IPS-18a (cell line): ENCODE data around the gene PPP1R16B.
"Not testable (repeated sequence)": the region's sequence is repeated elsewhere in the genome, so short reads cannot be mapped to it uniquely, and the experiment has no call there.

Source experiments
- H3K27ac ChIP-seq: one replicate; pipeline ENCODE4 v1.5.1; 2013; ENCODE audit warnings: low read length
- H3K27me3 ChIP-seq: one replicate; pipeline ENCODE4 v1.6.1; 2013; ENCODE audit warnings: mild to moderate bottlenecking, low read length; ENCODE audit not compliant: control insufficient read depth, insufficient read depth
- H3K36me3 ChIP-seq: one replicate; pipeline ENCODE4 v1.6.1; 2013; ENCODE audit warnings: low read depth, low read length; ENCODE audit not compliant: control insufficient read depth
- H3K4me1 ChIP-seq: one replicate; pipeline ENCODE4 v1.6.1; 2013; ENCODE audit warnings: low read depth, low read length; ENCODE audit not compliant: control insufficient read depth
- H3K4me3 ChIP-seq: one replicate; pipeline ENCODE4 v1.5.1; 2013; ENCODE audit warnings: low read length
- H3K9ac ChIP-seq: one replicate; pipeline ENCODE4 v1.6.1; 2013; ENCODE audit warnings: mild to moderate bottlenecking, low read length, moderate library complexity
- H3K9me3 ChIP-seq: one replicate; pipeline ENCODE4 v1.6.1; 2013; ENCODE audit warnings: low read depth, low read length; ENCODE audit not compliant: control insufficient read depth

PPP1R16B gene

DNA sequence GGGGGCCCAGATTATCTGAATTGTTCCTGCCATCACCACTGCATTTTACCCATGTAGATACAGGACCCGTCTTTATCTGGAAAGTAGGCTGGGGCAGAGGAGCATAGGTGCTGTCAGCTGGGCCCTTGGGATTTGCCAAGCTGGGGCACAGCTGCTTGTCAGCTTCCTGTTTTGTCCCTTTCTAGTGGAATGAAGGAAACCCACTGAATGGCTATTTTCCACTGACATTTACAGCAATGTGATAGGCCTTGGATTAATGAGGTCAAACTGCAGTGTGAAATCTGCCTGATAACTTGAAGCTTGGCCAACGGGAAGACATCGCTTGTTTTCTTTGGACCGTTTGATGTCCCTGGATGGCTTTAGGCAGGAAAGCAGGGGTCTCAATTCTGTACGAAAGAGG lies 6.7 kb downstream of the PPP1R16B start:
- peaks cover 17% of the 10 kb centered on the region for H3K27me3 ChIP-seq
- H3K27ac ChIP-seq = no peak overlapping the region
- H3K4me3 ChIP-seq = no peak overlapping the region
- H3K9me3 ChIP-seq = no peaks in the 10 kb centered on the region
- H3K4me1 ChIP-seq = peaks cover 3% of the 10 kb centered on the region
- H3K9ac ChIP-seq = no peak overlapping the region
- no peaks in the 10 kb centered on the region for H3K36me3 ChIP-seq

DNA sequence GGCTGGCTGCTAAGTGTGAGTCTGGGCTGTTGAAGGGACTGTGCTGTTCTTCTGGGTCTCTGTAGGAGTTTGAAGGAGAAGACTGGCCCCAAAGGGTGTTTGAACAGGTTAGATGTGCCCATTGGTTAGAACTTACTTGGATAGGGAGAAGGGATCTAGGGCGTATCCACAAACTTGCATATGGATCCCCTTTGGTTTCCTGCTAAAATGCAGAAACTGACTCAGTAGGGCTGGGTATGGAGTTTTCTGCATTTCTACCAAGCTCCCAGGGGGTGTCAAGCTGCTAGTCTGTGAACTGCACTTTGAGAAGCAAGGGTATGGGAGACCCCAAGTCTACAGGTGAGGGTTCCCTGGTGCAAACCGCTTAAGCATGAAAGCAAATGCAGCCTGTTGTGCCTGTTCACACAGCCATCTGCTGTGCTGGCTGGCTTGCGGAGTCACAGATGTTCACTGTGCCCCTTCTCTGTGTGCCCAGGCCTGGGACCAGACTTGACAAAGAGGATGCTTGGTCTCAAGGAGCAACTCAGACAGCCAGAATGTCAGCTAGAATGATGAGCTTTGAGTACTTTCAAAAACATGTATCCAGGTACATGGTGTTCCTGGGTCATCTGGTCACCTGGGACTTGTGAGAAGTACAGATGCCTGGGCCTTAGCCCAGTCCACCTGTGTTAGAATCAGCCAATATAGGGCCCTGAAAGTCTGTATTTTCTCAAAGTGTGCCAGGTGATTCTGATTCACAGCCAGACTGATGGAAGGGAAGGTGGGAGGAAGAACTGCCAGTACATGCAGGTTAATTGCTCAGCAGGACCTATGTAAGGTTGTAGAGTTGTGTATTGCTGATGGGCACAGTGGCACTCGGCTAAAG lies 7.4 kb downstream of the PPP1R16B start:
- no peak overlapping the region for H3K4me3 ChIP-seq
- no peaks in the 10 kb centered on the region for H3K9me3 ChIP-seq
- H3K4me1 ChIP-seq = no peaks in the 10 kb centered on the region
- H3K27me3 ChIP-seq = peaks cover 10% of the 10 kb centered on the region
- no peak overlapping the region for H3K27ac ChIP-seq
- H3K9ac ChIP-seq = no peak overlapping the region
- H3K36me3 ChIP-seq = no peaks in the 10 kb centered on the region

DNA sequence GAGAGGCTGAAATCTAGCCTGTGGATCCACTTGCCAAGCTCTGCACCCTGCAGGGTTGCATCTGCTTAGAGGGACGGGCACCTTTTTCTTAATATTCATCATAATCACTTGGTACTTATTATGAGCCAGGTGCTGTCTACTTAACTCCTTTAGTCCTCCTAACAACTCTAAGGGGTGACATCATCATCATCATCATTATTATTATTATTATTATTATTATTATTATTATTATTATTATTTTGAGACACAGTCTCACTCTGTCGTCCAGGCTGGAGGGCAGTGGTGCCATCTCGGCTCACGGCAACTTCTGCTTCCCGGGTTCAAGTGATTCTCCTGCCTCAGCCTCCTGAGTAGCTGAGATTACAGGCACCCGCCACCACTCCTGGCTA lies 8.1 kb downstream of the PPP1R16B start:
- H3K4me3 ChIP-seq, H3K36me3 ChIP-seq, H3K27ac ChIP-seq, H3K4me1 ChIP-seq, H3K9ac ChIP-seq, H3K27me3 ChIP-seq, H3K9me3 ChIP-seq: not testable (repeated sequence)

DNA sequence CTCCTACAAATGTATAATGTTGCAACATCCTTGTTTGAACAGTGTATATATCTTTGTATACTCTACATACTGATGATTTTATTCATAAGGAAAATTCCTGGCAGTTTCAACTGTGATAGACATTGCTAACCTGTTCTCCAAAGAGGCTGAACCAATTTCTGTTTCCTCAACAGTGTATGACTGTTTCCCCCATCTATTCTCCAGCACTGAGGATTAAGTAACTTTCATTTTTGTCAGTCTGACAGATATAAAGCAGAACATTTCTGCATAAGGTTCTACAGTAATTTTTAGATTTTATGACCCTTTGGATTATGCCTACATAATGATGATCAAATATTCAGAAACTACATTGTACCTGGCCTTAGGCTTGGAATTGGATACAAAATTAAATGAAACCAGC lies 9.9 kb downstream of the PPP1R16B start:
- H3K4me1 ChIP-seq = peaks cover 7% of the 10 kb centered on the region
- no peaks in the 10 kb centered on the region for H3K9me3 ChIP-seq

DNA sequence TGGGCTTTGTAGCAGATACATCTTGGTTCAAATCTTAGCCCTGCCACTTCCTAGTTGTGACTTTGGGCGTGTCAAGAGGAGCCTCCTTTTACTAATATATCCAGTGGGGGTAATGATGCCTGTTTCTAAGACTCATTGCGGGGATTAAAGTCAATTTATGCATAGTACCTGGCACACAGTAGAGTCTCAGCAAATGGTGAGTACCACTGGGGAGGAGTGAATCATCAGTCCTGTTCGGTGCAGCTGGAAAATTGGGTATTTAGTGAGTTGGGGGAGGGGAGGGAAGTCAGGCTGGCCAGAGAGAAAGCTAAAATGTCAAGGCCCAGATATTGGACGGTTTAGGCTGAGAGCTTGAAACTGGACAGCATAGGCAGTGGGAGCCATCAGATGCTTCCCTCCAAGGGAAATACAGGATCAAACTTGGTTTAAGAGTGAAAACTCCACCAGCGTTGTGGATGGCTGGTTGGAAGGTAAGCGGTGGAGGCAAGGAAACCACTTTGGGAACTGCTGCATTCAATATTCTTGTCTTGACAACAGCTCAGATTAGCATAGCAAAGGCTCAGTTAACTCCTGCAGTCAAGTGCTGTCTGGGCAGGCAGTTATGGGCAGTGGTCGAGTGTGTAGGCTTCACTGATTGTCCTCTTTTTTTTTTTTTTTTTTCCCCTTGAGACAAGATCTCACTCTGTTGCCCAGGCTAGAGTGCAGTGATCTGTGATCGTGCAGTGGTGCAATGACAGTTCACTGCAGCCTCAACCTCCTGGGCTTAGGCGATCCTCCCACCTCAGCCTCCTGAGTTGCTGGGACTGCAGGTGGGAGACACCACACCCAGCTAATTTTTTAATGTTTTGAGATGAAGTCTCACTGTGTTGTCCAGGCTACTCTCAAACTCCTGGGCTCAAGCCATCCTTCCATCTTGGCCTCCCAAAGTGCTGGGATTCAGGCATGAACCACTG lies 12.9 kb downstream of the PPP1R16B start:
- Histone ChIP-seq H3K27me3 (no peaks in the 10 kb centered on the region), H3K9ac (no peak overlapping the region), H3K4me1 (peaks cover 7% of the 10 kb centered on the region), H3K4me3 (no peak overlapping the region), H3K36me3 (no peaks in the 10 kb centered on the region), H3K27ac (peak overlapping the region; percentile 21), H3K9me3 (no peaks in the 10 kb centered on the region)

More for the DNA sequence above, 9.9 kb downstream of the PPP1R16B start:
- no peak overlapping the region for H3K4me3 ChIP-seq
- no peak overlapping the region for H3K27ac ChIP-seq
- no peaks in the 10 kb centered on the region for H3K27me3 ChIP-seq
- no peak overlapping the region for H3K9ac ChIP-seq
- no peaks in the 10 kb centered on the region for H3K36me3 ChIP-seq

DNA sequence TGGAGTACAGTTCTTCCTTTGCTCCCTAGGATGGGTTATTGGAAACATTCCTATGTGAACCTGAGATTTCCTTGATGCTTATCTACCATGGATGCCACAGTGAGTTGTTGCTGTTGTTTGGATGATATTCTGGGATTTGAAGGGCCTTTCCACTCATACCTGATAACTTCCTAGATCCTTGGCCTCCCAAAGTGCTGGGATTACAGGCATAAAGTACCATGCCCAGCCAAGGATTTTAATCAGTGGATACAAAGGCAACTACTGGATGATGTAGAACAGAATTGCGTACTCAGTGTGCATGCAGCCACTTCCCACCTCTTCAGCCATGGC lies 20.0 kb downstream of the PPP1R16B start:
- no peak overlapping the region for H3K4me3 ChIP-seq
- H3K27me3 ChIP-seq = no peaks in the 10 kb centered on the region
- no peak overlapping the region for H3K27ac ChIP-seq
- H3K9me3 ChIP-seq = no peaks in the 10 kb centered on the region
- H3K4me1 ChIP-seq = peaks cover 19% of the 10 kb centered on the region
- no peak overlapping the region for H3K9ac ChIP-seq
- no peaks in the 10 kb centered on the region for H3K36me3 ChIP-seq

DNA sequence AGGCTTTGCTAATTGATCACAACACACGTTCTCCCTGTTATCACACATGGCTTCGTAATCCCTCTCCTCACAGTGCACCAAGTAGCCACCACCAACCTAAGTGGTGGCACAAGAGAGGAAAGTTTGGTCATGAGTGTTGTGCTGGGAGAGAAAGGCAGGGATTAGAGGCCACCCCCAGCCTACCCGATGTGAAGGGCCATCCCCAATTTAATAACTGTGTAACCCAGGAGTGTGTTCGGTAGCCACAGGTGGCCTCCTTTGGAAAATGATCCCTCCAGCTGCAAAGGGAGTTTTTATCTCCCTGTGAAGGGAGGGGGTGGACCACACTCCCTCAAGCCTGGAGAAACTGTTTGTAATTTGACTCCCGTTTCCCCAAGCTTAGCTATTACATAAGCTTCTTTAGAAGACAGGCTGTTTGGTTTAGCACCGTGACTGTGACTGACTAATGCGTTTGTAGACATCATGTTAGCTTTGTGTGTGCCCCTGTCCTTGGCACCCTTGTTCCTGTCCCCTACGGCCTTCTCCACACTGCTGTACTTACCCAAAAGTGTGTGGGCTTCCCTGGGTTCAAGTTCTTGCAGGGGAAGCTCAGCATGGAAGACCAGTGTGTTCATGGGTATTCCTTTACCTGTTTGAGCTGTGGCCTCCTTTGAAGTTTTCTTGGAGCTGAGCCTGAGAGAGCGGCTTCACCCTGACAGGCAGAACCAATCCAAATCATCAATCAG lies 20.6 kb downstream of the PPP1R16B start:
- no peaks in the 10 kb centered on the region for H3K36me3 ChIP-seq
- no peak overlapping the region for H3K4me3 ChIP-seq
- no peak overlapping the region for H3K27ac ChIP-seq
- no peak overlapping the region for H3K9ac ChIP-seq
- H3K9me3 ChIP-seq = no peaks in the 10 kb centered on the region
- H3K27me3 ChIP-seq = no peaks in the 10 kb centered on the region
- H3K4me1 ChIP-seq = peaks cover 19% of the 10 kb centered on the region

DNA sequence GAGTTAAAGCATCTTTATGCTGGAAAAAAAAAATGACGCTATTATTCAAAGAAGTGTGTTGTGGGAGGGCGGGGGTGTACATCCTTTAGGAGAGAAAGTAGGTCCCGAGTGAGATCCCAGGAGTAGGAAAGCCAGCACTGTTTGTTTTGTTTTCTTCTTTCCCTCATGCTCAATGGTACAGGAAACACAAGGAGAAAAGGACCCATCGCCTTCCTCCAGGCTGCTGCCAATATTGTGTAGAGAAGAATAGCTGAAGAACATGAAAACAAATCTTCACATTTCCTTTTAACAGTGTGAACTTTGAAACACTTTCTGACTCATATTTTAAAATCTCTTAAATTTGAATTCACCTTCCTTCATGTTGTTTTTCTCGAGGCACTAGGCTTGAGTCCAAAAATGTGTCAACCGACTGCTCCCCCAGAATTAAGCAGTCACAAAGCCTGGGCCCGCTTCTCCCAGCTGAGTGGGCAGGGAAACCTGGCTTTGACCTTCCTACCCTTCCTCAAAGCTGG lies 22.3 kb downstream of the PPP1R16B start:
- H3K27me3 ChIP-seq = no peaks in the 10 kb centered on the region
- no peak overlapping the region for H3K27ac ChIP-seq
- H3K9me3 ChIP-seq = no peaks in the 10 kb centered on the region
- no peaks in the 10 kb centered on the region for H3K36me3 ChIP-seq
- no peak overlapping the region for H3K4me3 ChIP-seq
- peaks cover 19% of the 10 kb centered on the region for H3K4me1 ChIP-seq
- no peak overlapping the region for H3K9ac ChIP-seq

DNA sequence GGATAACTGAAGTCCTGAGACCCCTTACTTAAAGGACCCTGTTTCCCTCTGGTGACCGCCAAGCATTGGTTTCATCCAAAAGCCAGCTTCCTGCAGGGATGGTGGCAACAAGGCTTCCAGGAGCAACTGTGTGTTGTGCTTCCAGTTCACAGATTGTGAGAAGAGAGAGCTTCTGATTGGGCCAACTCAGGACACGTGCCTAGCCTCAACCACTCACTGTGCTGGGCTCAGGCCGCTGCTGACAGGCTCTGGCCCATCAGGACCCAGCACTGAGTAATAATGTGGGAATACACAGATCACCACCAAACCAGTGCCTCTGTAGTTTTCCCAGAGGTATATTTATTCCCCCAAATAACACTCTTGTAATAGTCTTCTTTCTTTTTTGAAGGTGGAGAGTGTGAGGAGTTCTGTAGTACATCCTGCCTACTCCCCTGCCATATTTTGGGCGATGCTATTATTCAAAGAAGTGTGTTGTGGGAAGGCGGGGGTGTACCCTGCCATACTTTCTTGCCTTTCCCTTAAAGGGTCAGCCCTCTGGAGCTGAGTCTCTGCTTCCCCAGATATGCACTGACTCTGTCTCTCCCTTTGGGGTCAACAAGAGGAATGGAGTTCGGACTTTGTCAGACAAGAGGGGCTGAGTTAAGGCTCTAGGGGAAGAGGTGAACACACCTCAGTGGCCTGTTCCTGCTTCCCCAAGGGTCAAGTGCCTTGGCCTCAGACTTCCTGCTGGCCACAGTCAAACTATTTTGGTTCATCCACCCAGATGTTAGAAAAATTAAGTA lies 23.2 kb downstream of the PPP1R16B start:
- Histone ChIP-seq H3K9ac (no peak overlapping the region), H3K36me3 (no peaks in the 10 kb centered on the region), H3K4me3 (no peak overlapping the region), H3K9me3 (no peaks in the 10 kb centered on the region), H3K27me3 (no peaks in the 10 kb centered on the region), H3K4me1 (peaks cover 20% of the 10 kb centered on the region), H3K27ac (no peak overlapping the region)

DNA sequence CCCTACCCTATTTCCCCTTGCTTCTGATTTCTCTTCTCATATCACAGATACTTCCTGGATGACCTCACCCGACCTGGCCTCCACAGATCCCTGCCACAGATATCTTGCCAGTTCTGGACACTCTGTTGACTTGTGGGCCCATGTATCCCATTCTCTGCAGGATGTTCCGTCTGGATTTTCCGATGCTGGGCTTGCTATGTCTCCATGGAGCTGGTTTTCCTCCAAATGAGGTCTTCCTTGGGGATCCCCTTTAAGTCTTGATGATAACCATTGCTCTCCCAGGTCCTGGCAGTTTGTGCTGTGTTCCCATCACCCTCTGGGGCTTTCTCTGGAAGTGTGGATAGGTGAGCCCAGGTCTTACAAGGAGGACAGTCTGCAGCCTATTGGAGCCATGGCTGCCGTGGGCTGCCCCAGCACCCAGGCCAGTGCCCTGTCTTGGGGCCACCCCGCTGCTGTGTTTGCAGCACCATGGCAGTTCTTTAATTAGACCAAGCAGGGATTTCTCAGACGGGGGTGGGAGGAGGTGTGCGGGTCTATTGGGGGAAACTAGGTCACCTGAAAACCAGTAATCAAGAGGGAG lies 23.9 kb downstream of the PPP1R16B start:
- H3K36me3 ChIP-seq = no peaks in the 10 kb centered on the region

More for the DNA sequence above, 23.9 kb downstream of the PPP1R16B start:
- H3K4me3 ChIP-seq = no peak overlapping the region
- no peak overlapping the region for H3K9ac ChIP-seq
- H3K4me1 ChIP-seq = peaks cover 21% of the 10 kb centered on the region
- H3K9me3 ChIP-seq = no peaks in the 10 kb centered on the region
- no peaks in the 10 kb centered on the region for H3K27me3 ChIP-seq
- no peak overlapping the region for H3K27ac ChIP-seq
